ENCODE data around the gene REEP2.
"Not testable (repeated sequence)": the region's sequence is repeated elsewhere in the genome, so short reads cannot be mapped to it uniquely, and the experiment has no call there.

Gene REEP2, protein sequence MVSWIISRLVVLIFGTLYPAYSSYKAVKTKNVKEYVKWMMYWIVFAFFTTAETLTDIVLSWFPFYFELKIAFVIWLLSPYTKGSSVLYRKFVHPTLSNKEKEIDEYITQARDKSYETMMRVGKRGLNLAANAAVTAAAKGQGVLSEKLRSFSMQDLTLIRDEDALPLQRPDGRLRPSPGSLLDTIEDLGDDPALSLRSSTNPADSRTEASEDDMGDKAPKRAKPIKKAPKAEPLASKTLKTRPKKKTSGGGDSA

GRCh38 chr5:138438724-138439476 lies at the start of gene REEP2:
REEP2 (plus strand) TSS chr5:138439057; CDS start chr5:138439209, 152 bp downstream.
- Histone ChIP-seq H3K36me3 (ENCODE audit: control insufficient read depth in 2 of 2, insufficient read depth in 2 of 2, low read length in 2 of 2) (peaks cover 14 to 16% of the 10 kb centered on the region in 2 donors), H3K4me3 (ENCODE audit: low read length in 2 of 2) (peak within 1 kb of the TSS; percentile 65 to 74), H3K9me3 (ENCODE audit: control insufficient read depth in 2 of 2, low read length in 2 of 2) (no peaks in the 10 kb centered on the region), H3K27ac (ENCODE audit: low read length) (peak within 1 kb of the TSS; percentile 64), H3K9ac (ENCODE audit: low read length in 2 of 2) (peak within 1 kb of the TSS; percentile 78 to 80), H3K27me3 (ENCODE audit: control insufficient read depth in 1 of 2, insufficient read depth in 2 of 2, low read length in 2 of 2) (no peaks in the 10 kb centered on the region), H3K4me1 (ENCODE audit: control insufficient read depth, insufficient read depth, low read length) (peaks cover 25% of the 10 kb centered on the region)

DNA sequence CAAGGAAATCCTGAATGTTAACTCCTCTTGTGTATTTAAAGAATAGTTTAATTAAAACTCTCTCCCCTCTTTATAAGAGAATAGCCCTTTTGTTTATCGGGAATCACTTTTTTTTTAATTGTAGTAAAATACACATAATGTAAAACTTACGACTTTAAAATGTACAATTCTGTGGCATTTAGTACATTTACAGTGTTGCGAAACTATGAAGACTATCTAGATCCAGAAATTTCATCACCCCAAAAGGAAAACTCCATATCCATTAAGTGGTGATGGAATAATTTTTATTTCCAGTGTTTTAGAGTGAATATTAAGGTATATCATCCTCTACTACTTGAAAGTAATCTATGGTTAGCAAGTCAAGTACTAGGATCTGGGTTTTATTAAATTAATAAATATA lies 49.5 kb upstream of the REEP2 start:
- no peak overlapping the region for H3K4me3 ChIP-seq (ENCODE audit: low read length in 2 of 2)
- H3K27me3 ChIP-seq (ENCODE audit: control insufficient read depth in 1 of 2, insufficient read depth in 2 of 2, low read length in 2 of 2), result no peaks in the 10 kb centered on the region
- H3K9ac ChIP-seq (ENCODE audit: low read length in 2 of 2), result no peak overlapping the region
- H3K9me3 ChIP-seq (ENCODE audit: control insufficient read depth in 2 of 2, low read length in 2 of 2), result no peaks in the 10 kb centered on the region
- H3K36me3 ChIP-seq (ENCODE audit: control insufficient read depth in 2 of 2, insufficient read depth in 2 of 2, low read length in 2 of 2), result peaks cover 44 to 54% of the 10 kb centered on the region in 2 donors
- peaks cover 4% of the 10 kb centered on the region for H3K4me1 ChIP-seq (ENCODE audit: control insufficient read depth, insufficient read depth, low read length)
- H3K27ac ChIP-seq (ENCODE audit: low read length), result no peak overlapping the region

DNA sequence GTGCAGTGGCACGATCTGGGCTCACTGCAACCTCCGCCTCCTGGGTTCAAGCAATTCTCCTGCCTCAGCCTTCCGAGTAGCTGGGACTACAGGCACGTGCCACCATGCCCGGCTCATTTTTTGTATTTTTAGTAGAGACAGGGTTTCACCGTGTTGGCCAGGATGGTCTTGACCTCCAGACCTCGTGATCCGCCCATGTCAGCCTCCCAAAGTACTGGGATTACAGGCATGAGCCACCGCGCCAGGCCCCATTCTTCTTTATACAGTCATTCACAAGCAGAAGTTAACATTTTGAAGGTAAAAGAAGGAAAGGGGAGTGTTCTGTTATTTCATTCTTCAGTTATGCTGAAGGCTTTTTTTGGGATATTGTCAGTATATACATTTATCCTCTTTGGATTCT lies 48.9 kb upstream of the REEP2 start:
- H3K27ac ChIP-seq (ENCODE audit: low read length); H3K9me3 ChIP-seq (ENCODE audit: control insufficient read depth in 2 of 2, low read length in 2 of 2); H3K4me1 ChIP-seq (ENCODE audit: control insufficient read depth, insufficient read depth, low read length); H3K27me3 ChIP-seq (ENCODE audit: control insufficient read depth in 1 of 2, insufficient read depth in 2 of 2, low read length in 2 of 2); H3K9ac ChIP-seq (ENCODE audit: low read length in 2 of 2); H3K4me3 ChIP-seq (ENCODE audit: low read length in 2 of 2): not testable (repeated sequence)
- peaks cover 44 to 57% of the 10 kb centered on the region in 2 donors for H3K36me3 ChIP-seq (ENCODE audit: control insufficient read depth in 2 of 2, insufficient read depth in 2 of 2, low read length in 2 of 2)

DNA sequence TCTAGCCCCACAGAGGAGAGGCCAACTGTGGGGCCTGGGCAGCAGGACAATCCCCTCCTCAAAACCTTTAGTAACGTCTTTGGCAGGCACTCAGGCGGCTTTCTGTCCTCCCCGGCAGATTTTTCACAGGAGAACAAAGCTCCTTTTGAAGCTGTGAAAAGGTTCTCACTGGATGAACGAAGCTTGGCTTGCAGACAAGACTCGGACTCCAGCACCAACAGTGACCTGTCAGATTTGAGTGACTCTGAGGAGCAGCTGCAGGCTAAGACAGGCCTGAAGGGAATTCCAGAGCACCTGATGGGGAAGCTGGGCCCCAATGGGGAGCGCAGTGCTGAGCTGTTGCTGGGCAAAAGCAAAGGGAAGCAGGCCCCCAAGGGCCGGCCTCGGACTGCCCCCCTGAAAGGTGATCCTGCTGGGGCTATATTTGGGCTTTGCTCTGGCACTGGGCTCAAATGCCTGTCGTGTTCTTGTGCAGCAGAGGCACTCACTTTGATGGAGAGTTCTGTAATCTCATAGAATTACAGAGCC lies 46.9 kb upstream of the REEP2 start:
- H3K4me3 ChIP-seq (ENCODE audit: low read length in 2 of 2), result no peak overlapping the region
- no peaks in the 10 kb centered on the region for H3K9me3 ChIP-seq (ENCODE audit: control insufficient read depth in 2 of 2, low read length in 2 of 2)
- H3K27ac ChIP-seq (ENCODE audit: low read length), result no peak overlapping the region
- H3K36me3 ChIP-seq (ENCODE audit: control insufficient read depth in 2 of 2, insufficient read depth in 2 of 2, low read length in 2 of 2), result peaks cover 38 to 51% of the 10 kb centered on the region in 2 donors
- no peak overlapping the region for H3K9ac ChIP-seq (ENCODE audit: low read length in 2 of 2)
- H3K27me3 ChIP-seq (ENCODE audit: control insufficient read depth in 1 of 2, insufficient read depth in 2 of 2, low read length in 2 of 2), result no peaks in the 10 kb centered on the region
- H3K4me1 ChIP-seq (ENCODE audit: control insufficient read depth, insufficient read depth, low read length), result peaks cover 4% of the 10 kb centered on the region

- no peak overlapping the region for H3K27ac ChIP-seq (ENCODE audit: low read length)
- no peaks in the 10 kb centered on the region for H3K27me3 ChIP-seq (ENCODE audit: control insufficient read depth in 1 of 2, insufficient read depth in 2 of 2, low read length in 2 of 2)
- H3K36me3 ChIP-seq (ENCODE audit: control insufficient read depth in 2 of 2, insufficient read depth in 2 of 2, low read length in 2 of 2), result peaks cover 36 to 39% of the 10 kb centered on the region in 2 donors
- H3K9me3 ChIP-seq (ENCODE audit: control insufficient read depth in 2 of 2, low read length in 2 of 2), result no peaks in the 10 kb centered on the region
- no peaks in the 10 kb centered on the region for H3K4me1 ChIP-seq (ENCODE audit: control insufficient read depth, insufficient read depth, low read length)
- no peak overlapping the region for H3K4me3 ChIP-seq (ENCODE audit: low read length in 2 of 2)
- H3K9ac ChIP-seq (ENCODE audit: low read length in 2 of 2), result no peak overlapping the region
Measured at GRCh38 chr5:138402640-138403039, 36.2 kb upstream of the REEP2 start.

GRCh38 chr5:138408023-138408422 lies 30.8 kb upstream of the REEP2 start:
- Histone ChIP-seq H3K9me3 (ENCODE audit: control insufficient read depth in 2 of 2, low read length in 2 of 2) (no peaks in the 10 kb centered on the region), H3K27me3 (ENCODE audit: control insufficient read depth in 1 of 2, insufficient read depth in 2 of 2, low read length in 2 of 2) (no peaks in the 10 kb centered on the region), H3K4me1 (ENCODE audit: control insufficient read depth, insufficient read depth, low read length) (no peaks in the 10 kb centered on the region), H3K27ac (ENCODE audit: low read length) (no peak overlapping the region), H3K36me3 (ENCODE audit: control insufficient read depth in 2 of 2, insufficient read depth in 2 of 2, low read length in 2 of 2) (peaks cover 2 to 15% of the 10 kb centered on the region in 2 donors), H3K9ac (ENCODE audit: low read length in 2 of 2) (no peak overlapping the region), H3K4me3 (ENCODE audit: low read length in 2 of 2) (no peak overlapping the region)

DNA sequence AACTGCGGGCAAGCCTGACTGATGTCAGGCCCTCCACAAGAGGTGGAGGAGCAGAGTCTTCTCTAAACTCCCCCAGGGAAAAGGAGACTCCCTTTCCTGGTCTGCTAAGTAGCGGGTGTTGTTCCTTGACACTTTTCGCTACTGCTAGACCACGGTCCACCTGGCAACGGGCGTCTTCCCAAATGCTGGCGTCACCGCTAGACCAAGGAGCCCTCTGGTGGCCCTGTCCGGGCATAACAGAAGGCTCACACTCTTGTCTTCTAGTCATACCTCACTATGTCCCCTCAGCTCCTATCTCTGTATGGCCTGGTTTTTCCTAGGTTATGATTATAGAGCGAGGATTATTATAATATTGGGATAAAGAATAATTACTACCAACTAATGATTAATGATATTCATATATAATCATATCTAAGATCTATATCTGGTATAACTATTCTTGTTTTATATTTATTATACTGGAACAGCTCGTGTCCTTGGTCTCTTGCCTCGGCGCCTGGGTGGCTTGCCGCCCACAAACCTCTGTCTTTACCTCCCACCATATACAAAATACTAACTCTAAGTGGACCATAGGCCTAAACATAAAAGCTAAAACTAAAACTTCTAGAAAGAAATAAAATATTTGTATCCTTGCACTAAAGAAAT lies 27.7 kb upstream of the REEP2 start:
- H3K4me1 ChIP-seq (ENCODE audit: control insufficient read depth, insufficient read depth, low read length); H3K27me3 ChIP-seq (ENCODE audit: control insufficient read depth in 1 of 2, insufficient read depth in 2 of 2, low read length in 2 of 2); H3K9me3 ChIP-seq (ENCODE audit: control insufficient read depth in 2 of 2, low read length in 2 of 2); H3K27ac ChIP-seq (ENCODE audit: low read length); H3K9ac ChIP-seq (ENCODE audit: low read length in 2 of 2); H3K4me3 ChIP-seq (ENCODE audit: low read length in 2 of 2): not testable (repeated sequence)
- peaks cover 4 to 23% of the 10 kb centered on the region in 2 donors for H3K36me3 ChIP-seq (ENCODE audit: control insufficient read depth in 2 of 2, insufficient read depth in 2 of 2, low read length in 2 of 2)

DNA sequence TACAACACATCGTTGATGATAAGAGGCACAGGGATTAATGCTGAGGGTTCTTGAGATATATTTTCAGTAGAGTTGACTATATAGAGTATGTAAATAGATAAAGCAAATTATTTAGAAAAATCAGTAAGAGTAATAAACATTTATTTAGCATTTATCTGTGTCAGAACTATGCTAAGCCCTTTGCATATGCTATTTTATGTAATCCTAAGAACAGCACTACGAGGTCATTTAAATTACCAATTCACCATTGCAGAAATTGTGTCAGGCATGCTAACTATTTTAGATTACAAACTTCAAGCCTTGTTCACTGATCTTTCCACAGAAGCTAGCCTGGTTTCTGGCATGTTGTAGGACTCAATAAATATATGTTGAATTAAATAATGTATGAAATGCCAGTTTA lies 20.4 kb upstream of the REEP2 start:
- H3K4me1 ChIP-seq (ENCODE audit: control insufficient read depth, insufficient read depth, low read length), result no peaks in the 10 kb centered on the region
- H3K27me3 ChIP-seq (ENCODE audit: control insufficient read depth in 1 of 2, insufficient read depth in 2 of 2, low read length in 2 of 2), result no peaks in the 10 kb centered on the region
- H3K9me3 ChIP-seq (ENCODE audit: control insufficient read depth in 2 of 2, low read length in 2 of 2), result no peaks in the 10 kb centered on the region
- no peak overlapping the region for H3K9ac ChIP-seq (ENCODE audit: low read length in 2 of 2)
- peaks cover 57 to 65% of the 10 kb centered on the region in 2 donors for H3K36me3 ChIP-seq (ENCODE audit: control insufficient read depth in 2 of 2, insufficient read depth in 2 of 2, low read length in 2 of 2)
- H3K4me3 ChIP-seq (ENCODE audit: low read length in 2 of 2), result no peak overlapping the region
- H3K27ac ChIP-seq (ENCODE audit: low read length), result no peak overlapping the region

- Histone ChIP-seq H3K4me3 (ENCODE audit: low read length in 2 of 2) (no peak overlapping the region), H3K27me3 (ENCODE audit: control insufficient read depth in 1 of 2, insufficient read depth in 2 of 2, low read length in 2 of 2) (no peaks in the 10 kb centered on the region), H3K27ac (ENCODE audit: low read length) (no peak overlapping the region), H3K9me3 (ENCODE audit: control insufficient read depth in 2 of 2, low read length in 2 of 2) (no peaks in the 10 kb centered on the region), H3K4me1 (ENCODE audit: control insufficient read depth, insufficient read depth, low read length) (no peaks in the 10 kb centered on the region), H3K9ac (ENCODE audit: low read length in 2 of 2) (no peak overlapping the region), H3K36me3 (ENCODE audit: control insufficient read depth in 2 of 2, insufficient read depth in 2 of 2, low read length in 2 of 2) (peaks cover 65 to 75% of the 10 kb centered on the region in 2 donors)
Measured at GRCh38 chr5:138425079-138425478, 13.8 kb upstream of the REEP2 start.

DNA sequence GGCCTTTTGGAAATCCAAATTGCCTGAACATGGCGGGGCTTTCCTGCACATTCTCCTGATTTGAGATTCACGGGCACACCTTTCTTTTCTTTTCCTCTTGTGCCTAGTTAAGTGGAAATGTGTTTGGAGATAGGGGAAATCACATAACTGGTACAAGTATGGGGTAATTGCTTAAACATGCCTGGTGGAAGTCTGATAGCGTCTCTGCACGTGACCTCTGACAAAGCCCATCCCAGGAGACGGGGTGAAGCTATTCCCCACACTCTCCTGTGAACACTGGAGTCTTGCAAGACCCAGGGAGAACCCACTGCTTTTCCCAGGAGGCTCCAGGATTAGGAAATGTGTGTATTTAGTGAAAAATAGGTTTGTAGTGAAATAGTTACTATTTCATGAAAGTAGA lies 2.9 kb upstream of the REEP2 start:
- H3K4me1 ChIP-seq (ENCODE audit: control insufficient read depth, insufficient read depth, low read length), result peaks cover 25% of the 10 kb centered on the region
- no peaks in the 10 kb centered on the region for H3K27me3 ChIP-seq (ENCODE audit: control insufficient read depth in 1 of 2, insufficient read depth in 2 of 2, low read length in 2 of 2)
- H3K9ac ChIP-seq (ENCODE audit: low read length in 2 of 2), result no peak overlapping the region
- H3K36me3 ChIP-seq (ENCODE audit: control insufficient read depth in 2 of 2, insufficient read depth in 2 of 2, low read length in 2 of 2), result peaks cover 31 to 33% of the 10 kb centered on the region in 2 donors
- H3K4me3 ChIP-seq (ENCODE audit: low read length in 2 of 2), result no peak overlapping the region
- H3K9me3 ChIP-seq (ENCODE audit: control insufficient read depth in 2 of 2, low read length in 2 of 2), result no peaks in the 10 kb centered on the region
- no peak overlapping the region for H3K27ac ChIP-seq (ENCODE audit: low read length)

All from stomach smooth muscle (tissue), 2 donors.